ENCODE measurements around the gene ZNF518A. TPM values are rescaled to one million over a fixed set of nuclear protein-coding genes. Genes with fewer than 3 reads are reported as not detected.

The ZNF518A gene
- total RNA-seq, 1 experiment from 2014 or later: 36.7 TPM

DNA sequence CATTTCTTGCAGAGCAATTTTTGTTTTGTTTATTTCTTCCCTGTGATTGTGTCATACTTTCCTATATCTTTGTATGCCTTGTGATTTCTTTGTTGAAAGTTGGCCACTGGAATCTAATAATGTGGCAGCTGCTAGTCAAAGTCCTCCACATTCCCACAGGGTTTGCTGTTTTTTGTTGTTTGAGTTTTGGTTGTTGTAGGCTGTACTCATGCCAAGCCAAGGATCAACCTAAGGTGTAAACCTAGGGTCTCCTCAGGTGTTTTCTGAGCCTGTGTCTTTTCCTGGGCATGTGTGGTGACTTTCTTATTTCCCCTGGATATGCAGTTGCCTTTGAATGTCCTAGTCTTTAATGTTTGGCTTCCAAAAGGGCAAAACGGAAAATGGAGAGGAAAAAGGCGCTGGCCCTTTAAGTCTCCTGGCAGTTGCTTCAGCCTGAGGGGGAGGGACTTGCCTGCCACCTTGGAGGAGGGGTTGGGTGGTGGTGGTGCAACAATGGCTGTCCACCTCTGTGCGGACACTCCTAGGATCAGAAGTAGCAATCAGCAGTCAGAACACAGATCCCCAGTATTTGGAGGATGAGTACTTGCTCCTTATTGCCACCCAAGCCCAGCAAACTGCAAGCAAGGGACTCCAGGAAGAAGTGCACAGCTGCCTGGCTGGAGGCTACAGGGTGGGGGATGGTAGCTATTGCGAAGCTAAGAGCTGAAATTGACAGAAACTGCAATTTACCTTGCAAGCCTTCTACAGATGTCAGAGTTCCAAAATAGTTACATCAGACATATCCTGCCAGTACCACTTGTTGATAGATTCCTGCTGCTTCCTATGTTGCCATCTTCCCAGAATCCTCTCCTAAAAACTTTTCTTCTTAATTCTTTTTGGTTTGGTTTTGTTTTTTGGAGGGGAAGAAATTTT is 5.6 kb upstream of the ZNF518A start:
- Histone ChIP-seq H3K27me3 (ENCODE audit: insufficient read depth, low read length) (no peaks in the 10 kb centered on the region), H3K9me2 (ENCODE audit: insufficient read depth) (no peaks in the 10 kb centered on the region), H3K27ac (ENCODE audit: low read depth, low read length) (peak overlapping the region; percentile 77), H2AFZ (ENCODE audit: low read depth, low read length, poor library complexity, severe bottlenecking) (peak overlapping the region; percentile 9), H3K4me2 (ENCODE audit: low read length) (peak overlapping the region; percentile 83), H3K4me1 (ENCODE audit: control insufficient read depth in 1 of 2, insufficient read depth in 2 of 2, low read length in 2 of 2) (peaks cover 46 to 61% of the 10 kb centered on the region in 2 experiments), H3K4me3 (replicated peaks in 1 of 2; ENCODE audit: low read depth in 1 of 2, low read length in 2 of 2) (peak overlapping the region; percentile 50 to 65), H4K20me1 (ENCODE audit: insufficient read depth) (no peaks in the 10 kb centered on the region), H3K9ac (ENCODE audit: low read length) (peak overlapping the region; percentile 57), H3K9me3 (ENCODE audit: control insufficient read depth in 1 of 2, insufficient read depth in 1 of 2, low read depth in 1 of 2, low read length in 2 of 2) (no peaks in the 10 kb centered on the region), H3K36me3 (ENCODE audit: control insufficient read depth in 1 of 2, insufficient read depth in 2 of 2, low read length in 2 of 2) (no peaks in the 10 kb centered on the region), H3K79me2 (ENCODE audit: insufficient read depth, low read length) (no peaks in the 10 kb centered on the region)
- no TSS peak for BruUV-seq (replicated peaks)
- peak; percentile 91 for TF ChIP-seq CEBPB (IDR thresholded peaks at IDR 0.05; ENCODE audit: low read depth)
- TF ChIP-seq, protein P1, sequence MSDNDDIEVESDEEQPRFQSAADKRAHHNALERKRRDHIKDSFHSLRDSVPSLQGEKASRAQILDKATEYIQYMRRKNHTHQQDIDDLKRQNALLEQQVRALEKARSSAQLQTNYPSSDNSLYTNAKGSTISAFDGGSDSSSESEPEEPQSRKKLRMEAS (IDR thresholded peaks at IDR 0.05): peak; percentile 81
- TF ChIP-seq SRF (IDR thresholded peaks at IDR 0.05; ENCODE audit: low read depth): no peak
- no peak for TF ChIP-seq REST (IDR thresholded peaks at IDR 0.05; ENCODE audit: low read depth)
- TF ChIP-seq SP1 (IDR thresholded peaks at IDR 0.05; ENCODE audit: low read depth): peak; percentile 70
- TF ChIP-seq POLR2A (IDR thresholded peaks at IDR 0.05; ENCODE audit: borderline replicate concordance, extremely low read depth, insufficient read depth, insufficient read length): peak; percentile 62
- TF ChIP-seq TCF7L2 (IDR thresholded peaks at IDR 0.05; ENCODE audit: borderline replicate concordance, extremely low read depth, insufficient read depth, insufficient read length): no peak
- TF ChIP-seq CBX3 (IDR thresholded peaks at IDR 0.05; ENCODE audit: low read depth): peak; percentile 84
- TF ChIP-seq EGR1 (IDR thresholded peaks at IDR 0.05; ENCODE audit: low read depth): 0 out of 2 replicates have a peak, but pooled peaks have one; percentile 23
- TF ChIP-seq POLR2AphosphoS5 (IDR thresholded peaks at IDR 0.05; ENCODE audit: low read depth, low read length): peak; percentile 88
- no peak for TF ChIP-seq RAD21 (IDR thresholded peaks at IDR 0.05; ENCODE audit: low read depth)
- peak; percentile 77 for TF ChIP-seq YY1 (IDR thresholded peaks at IDR 0.05; ENCODE audit: extremely low read depth, insufficient replicate concordance, low read depth, low read length)
- TF ChIP-seq FOSL1 (IDR thresholded peaks at IDR 0.05; ENCODE audit: low read depth): no peak
- TF ChIP-seq, protein P2, sequence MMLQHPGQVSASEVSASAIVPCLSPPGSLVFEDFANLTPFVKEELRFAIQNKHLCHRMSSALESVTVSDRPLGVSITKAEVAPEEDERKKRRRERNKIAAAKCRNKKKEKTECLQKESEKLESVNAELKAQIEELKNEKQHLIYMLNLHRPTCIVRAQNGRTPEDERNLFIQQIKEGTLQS (IDR thresholded peaks at IDR 0.05): no peak
- peak; percentile 69 for TF ChIP-seq SIN3A (IDR thresholded peaks at IDR 0.05; ENCODE audit: low read depth)
- intact Hi-C loops (cut with micrococcal nuclease): loop anchor here (5.0 to 10.0 kb wide), 2 partner anchors 82 to 220 kb away; partner anchors contain the start of genes CC2D2B and CCNJ
- ChIA-PET POLR2A (no interaction called here), CTCF (interaction anchor here (1.0 to 1.6 kb wide), 3 partner anchors 78 to 210 kb away, joined by 3 to 4 read pairs (median 3); no protein-coding TSS in a partner anchor), RAD21 (ENCODE audit: low non-redundant PET in 1 of 2, low total read pairs in 2 of 2, uncharacterized antibody in 2 of 2, unreplicated experiment in 2 of 2) (no interaction called here)
- ATAC-seq: peak; percentile 88
- peak; percentile 67 for DNase-seq (ENCODE audit: low read depth, low spot score)

Data from HCT116 (cell line).